RWPE2 (cell line): Measurements from ENCODE around the gene ZNF521.

ENCODE experiments used
- ATAC-seq: fragments of 200-7000 bp; cut with Tn5 transposase; 3 replicates; pipeline ENCODE4 v1.9.1; 2021; ENCODE audit warnings: low read depth
- DNase-seq: peaks from one replicate; pipeline ENCODE4 v3.0.0-alpha.2; 2020; ENCODE audit warnings: low spot score
- H3K27ac ChIP-seq: fragments of 450-650 bp; 2 replicates; pipeline ENCODE4 v1.5.1; 2017; ENCODE audit warnings: mild to moderate bottlenecking; ENCODE audit not compliant: poor library complexity, severe bottlenecking
- H3K27me3 ChIP-seq: fragments of 250-450 bp; sonication (Bioruptor Pico); 2 replicates; pipeline ENCODE4 v1.5.1; 2021; ENCODE audit warnings: mild to moderate bottlenecking, moderate library complexity; ENCODE audit not compliant: insufficient read depth, poor library complexity, severe bottlenecking
- H3K36me3 ChIP-seq: fragments of 250-450 bp; sonication (Bioruptor Pico); 2 replicates; pipeline ENCODE4 v1.5.1; 2020; ENCODE audit warnings: low read depth, mild to moderate bottlenecking, moderate library complexity
- H3K4me1 ChIP-seq: fragments of 250-450 bp; sonication (Bioruptor Pico); 2 replicates; pipeline ENCODE4 v1.5.1; 2021; ENCODE audit warnings: mild to moderate bottlenecking, moderate library complexity; ENCODE audit not compliant: insufficient read depth, poor library complexity, severe bottlenecking
- H3K4me3 ChIP-seq: fragments of 250-450 bp; sonication (Bioruptor Pico); 2 replicates; pipeline ENCODE4 v1.5.1; 2021; ENCODE audit warnings: mild to moderate bottlenecking, moderate library complexity; ENCODE audit not compliant: severe bottlenecking
- H3K9me3 ChIP-seq: fragments of 250-450 bp; sonication (Bioruptor Pico); 2 replicates; pipeline ENCODE4 v1.5.1; 2021; ENCODE audit warnings: mild to moderate bottlenecking, moderate library complexity; ENCODE audit not compliant: severe bottlenecking
- TF ChIP-seq, protein P1 (sequence below): fragments of 450-650 bp; IDR thresholded peaks from one replicate; pipeline ENCODE4 v1.5.1; 2017; ENCODE audit warnings: mild to moderate bottlenecking, moderate library complexity; ENCODE audit not compliant: poor library complexity, severe bottlenecking

ZNF521 gene

DNA sequence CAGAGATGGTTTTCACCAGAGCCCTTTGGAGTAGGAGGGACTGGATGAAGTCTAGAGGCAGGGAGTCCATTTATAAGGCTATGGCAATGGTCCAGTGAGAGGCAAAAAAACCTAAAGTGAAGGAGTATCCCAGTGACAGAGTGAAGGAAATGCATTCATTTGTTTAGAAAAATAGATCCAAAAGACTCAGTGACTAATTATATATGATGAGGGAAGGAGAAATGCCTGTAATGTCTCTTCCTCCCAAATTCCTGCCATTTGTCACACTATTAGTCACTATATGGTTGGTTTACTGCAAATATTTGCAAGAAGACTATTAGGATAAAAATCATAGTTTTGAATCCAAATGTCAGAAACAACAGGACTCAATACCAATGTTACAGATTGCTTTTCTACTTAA, 104.2 kb downstream of the ZNF521 start:
- no peaks in the 10 kb centered on the region for H3K9me3 ChIP-seq
- TF ChIP-seq, protein P1, sequence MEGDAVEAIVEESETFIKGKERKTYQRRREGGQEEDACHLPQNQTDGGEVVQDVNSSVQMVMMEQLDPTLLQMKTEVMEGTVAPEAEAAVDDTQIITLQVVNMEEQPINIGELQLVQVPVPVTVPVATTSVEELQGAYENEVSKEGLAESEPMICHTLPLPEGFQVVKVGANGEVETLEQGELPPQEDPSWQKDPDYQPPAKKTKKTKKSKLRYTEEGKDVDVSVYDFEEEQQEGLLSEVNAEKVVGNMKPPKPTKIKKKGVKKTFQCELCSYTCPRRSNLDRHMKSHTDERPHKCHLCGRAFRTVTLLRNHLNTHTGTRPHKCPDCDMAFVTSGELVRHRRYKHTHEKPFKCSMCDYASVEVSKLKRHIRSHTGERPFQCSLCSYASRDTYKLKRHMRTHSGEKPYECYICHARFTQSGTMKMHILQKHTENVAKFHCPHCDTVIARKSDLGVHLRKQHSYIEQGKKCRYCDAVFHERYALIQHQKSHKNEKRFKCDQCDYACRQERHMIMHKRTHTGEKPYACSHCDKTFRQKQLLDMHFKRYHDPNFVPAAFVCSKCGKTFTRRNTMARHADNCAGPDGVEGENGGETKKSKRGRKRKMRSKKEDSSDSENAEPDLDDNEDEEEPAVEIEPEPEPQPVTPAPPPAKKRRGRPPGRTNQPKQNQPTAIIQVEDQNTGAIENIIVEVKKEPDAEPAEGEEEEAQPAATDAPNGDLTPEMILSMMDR, result no peak
- DNase-seq (no peak), ATAC-seq (no peak)
- no peak overlapping the region for H3K27ac ChIP-seq
- H3K4me3 ChIP-seq, result no peak overlapping the region
- no peaks in the 10 kb centered on the region for H3K36me3 ChIP-seq
- H3K27me3 ChIP-seq, result no peaks in the 10 kb centered on the region
- no peaks in the 10 kb centered on the region for H3K4me1 ChIP-seq

DNA sequence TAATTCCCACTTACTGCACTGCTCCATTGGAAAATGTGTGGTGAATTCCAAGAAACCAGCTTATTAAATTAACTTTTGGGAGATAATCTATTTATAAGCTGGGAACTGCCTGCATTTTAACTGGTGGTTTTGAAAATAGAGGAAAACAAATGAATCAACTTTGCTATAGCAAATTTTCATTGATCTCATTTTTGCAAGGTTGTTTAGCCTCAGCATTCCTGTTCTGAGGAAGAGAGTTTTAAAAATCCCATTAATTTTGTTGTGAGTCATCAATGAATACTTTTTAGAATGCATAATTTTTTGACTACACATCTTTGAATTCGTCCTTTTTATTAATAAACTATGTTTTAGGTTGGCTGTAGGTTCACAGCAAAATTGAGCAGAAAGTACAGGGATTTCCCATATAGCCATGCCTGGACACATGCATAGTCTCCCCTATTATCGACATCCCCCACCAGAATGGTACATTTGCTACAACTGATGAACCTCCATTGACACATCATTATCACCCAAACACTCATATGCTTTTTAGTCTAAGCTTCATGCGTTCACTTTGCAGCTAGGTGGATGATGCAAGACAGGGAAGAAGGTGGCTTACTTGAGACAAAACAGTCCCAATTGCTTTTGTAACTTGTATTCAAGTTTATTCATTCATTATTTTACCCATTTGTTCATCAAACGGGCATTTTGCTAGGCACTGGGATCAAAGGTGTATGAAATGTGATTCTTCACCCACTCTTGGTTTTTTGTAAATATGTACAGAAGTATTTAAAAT, 106.9 kb downstream of the ZNF521 start:
- no peak for ATAC-seq
- Histone ChIP-seq H3K36me3 (no peaks in the 10 kb centered on the region), H3K4me1 (no peaks in the 10 kb centered on the region)

DNA sequence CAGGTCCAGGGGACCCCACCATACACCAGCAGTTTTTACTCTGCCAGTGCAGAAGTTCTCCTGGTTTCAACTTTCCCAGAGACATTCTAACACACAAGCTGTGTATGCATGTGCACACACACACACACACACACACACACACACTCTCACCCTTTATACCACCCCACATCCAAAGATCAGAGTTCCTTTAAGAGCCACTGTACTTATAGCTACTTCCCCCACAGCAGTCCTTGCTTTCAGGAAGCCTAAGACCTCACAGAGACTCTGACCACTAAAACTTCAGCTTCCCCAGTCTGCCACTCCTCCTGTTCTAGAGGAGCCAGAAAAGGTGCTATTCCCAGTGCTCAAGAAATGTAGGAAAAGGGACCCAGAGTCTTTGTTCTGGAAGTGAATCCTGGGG, 107.8 kb downstream of the ZNF521 start:
- ATAC-seq, result no peak
- H3K27me3 ChIP-seq, result no peaks in the 10 kb centered on the region
- no peaks in the 10 kb centered on the region for H3K36me3 ChIP-seq
- H3K4me3 ChIP-seq, result no peak overlapping the region
- TF ChIP-seq, protein P1, result no peak
- no peaks in the 10 kb centered on the region for H3K9me3 ChIP-seq
- no peaks in the 10 kb centered on the region for H3K4me1 ChIP-seq
- DNase-seq, result no peak
- no peak overlapping the region for H3K27ac ChIP-seq

More for the DNA sequence above, 106.9 kb downstream of the ZNF521 start:
- TF ChIP-seq, protein P1, result no peak
- H3K27ac ChIP-seq, result no peak overlapping the region
- H3K4me3 ChIP-seq, result no peak overlapping the region
- H3K9me3 ChIP-seq, result no peaks in the 10 kb centered on the region
- no peak for DNase-seq
- H3K27me3 ChIP-seq, result no peaks in the 10 kb centered on the region

DNA sequence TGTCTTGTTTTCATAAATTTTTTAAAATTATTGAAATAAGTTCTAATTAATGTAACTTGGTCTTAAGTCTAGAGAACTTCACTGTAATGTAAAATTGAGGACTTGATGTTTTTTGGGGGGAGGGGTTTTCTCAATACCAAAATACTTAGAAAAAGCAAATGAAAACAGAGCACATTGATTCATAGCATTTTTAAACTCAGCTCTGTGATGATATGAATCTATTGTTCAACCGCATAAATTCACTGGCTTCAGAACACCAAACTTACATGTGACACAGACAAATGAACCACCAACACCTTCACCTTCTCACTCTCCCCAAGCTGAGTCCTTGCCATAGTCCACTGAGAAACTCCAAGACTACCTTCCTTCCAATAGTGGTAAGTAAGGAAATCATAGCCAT, 108.2 kb downstream of the ZNF521 start:
- DNase-seq, result no peak

More for the DNA sequence above, 108.2 kb downstream of the ZNF521 start:
- TF ChIP-seq, protein P1, result no peak
- ATAC-seq, result no peak
- H3K36me3 ChIP-seq, result no peaks in the 10 kb centered on the region
- H3K27me3 ChIP-seq, result no peaks in the 10 kb centered on the region
- no peak overlapping the region for H3K27ac ChIP-seq
- H3K4me3 ChIP-seq, result no peak overlapping the region
- no peaks in the 10 kb centered on the region for H3K4me1 ChIP-seq
- H3K9me3 ChIP-seq, result no peaks in the 10 kb centered on the region
